HepG2 (cell line): ENCODE measurements around the gene DTD2. TPM values are rescaled to one million over a fixed set of nuclear protein-coding genes. Genes with fewer than 3 reads are reported as not detected.

ENCODE experiments used
- CBFB ChIP-seq: sonication (generic); formaldehyde crosslinking; IDR thresholded peaks from 2 replicates; pipeline ENCODE4 v1.4.0; 2020; ENCODE audit warnings: missing genetic modification reagents
- CBX1 ChIP-seq: IDR thresholded peaks from one replicate; pipeline ENCODE4 v1.6.1; 2016; ENCODE audit warnings: antibody characterized with exemption, low read depth
- HNF4A ChIP-seq: sonication (generic); formaldehyde crosslinking; IDR thresholded peaks from 2 replicates; pipeline ENCODE4 v1.4.0; 2020; ENCODE audit warnings: missing genetic modification reagents
- HNF4G ChIP-seq, 2 experiments: sonication (generic) in 1 of 2; formaldehyde crosslinking in 1 of 2; IDR thresholded peaks; 2 replicates each; pipeline versions ENCODE4 v1.4.0 to v1.6.1; 2011 to 2020; ENCODE audit warnings: borderline replicate concordance in 2 of 2, low read depth in 2 of 2, mild to moderate bottlenecking in 2 of 2, low read length in 1 of 2, missing genetic modification reagents in 1 of 2, moderate library complexity in 1 of 2
- HNRNPL ChIP-seq: fragments of 200-400 bp; formaldehyde crosslinking; IDR thresholded peaks from 2 replicates; pipeline ENCODE4 v1.6.1; 2017; ENCODE audit warnings: mild to moderate bottlenecking, low read depth, low read length
- MEIS1 ChIP-seq: sonication (generic); formaldehyde crosslinking; IDR thresholded peaks from 2 replicates; pipeline ENCODE4 v1.9.0; 2021; ENCODE audit warnings: mild to moderate bottlenecking, missing genetic modification reagents, moderate library complexity, borderline replicate concordance
- NFE2L1 ChIP-seq: sonication (generic); formaldehyde crosslinking; IDR thresholded peaks from 2 replicates; pipeline ENCODE4 v1.4.0; 2020; ENCODE audit warnings: missing genetic modification reagents, mild to moderate bottlenecking, borderline replicate concordance
- NFKB2 ChIP-seq: sonication (generic); formaldehyde crosslinking; IDR thresholded peaks from 2 replicates; pipeline ENCODE4 v1.4.0; 2020; ENCODE audit warnings: missing genetic modification reagents, borderline replicate concordance
- SMARCC2 ChIP-seq: fragments of 450-650 bp; IDR thresholded peaks from 2 replicates; pipeline ENCODE4 v1.6.1; 2017; ENCODE audit warnings: antibody characterized with exemption, mild to moderate bottlenecking
- TARDBP ChIP-seq: sonication (generic); formaldehyde crosslinking; IDR thresholded peaks from 2 replicates; pipeline ENCODE4 v1.8.0; 2022; ENCODE audit warnings: mild to moderate bottlenecking, missing genetic modification reagents
- ZNF17 ChIP-seq: sonication (generic); formaldehyde crosslinking; IDR thresholded peaks from 2 replicates; pipeline ENCODE4 v1.5.0; 2020; ENCODE audit warnings: mild to moderate bottlenecking, missing genetic modification reagents
- ZNF263 ChIP-seq: sonication (generic); formaldehyde crosslinking; IDR thresholded peaks from 2 replicates; pipeline ENCODE4 v1.4.0; 2020; ENCODE audit warnings: missing genetic modification reagents
- ZNF335 ChIP-seq: sonication (generic); formaldehyde crosslinking; IDR thresholded peaks from 2 replicates; pipeline ENCODE4 v1.4.0; 2020; ENCODE audit warnings: missing genetic modification reagents
- ZNF556 ChIP-seq: sonication (generic); formaldehyde crosslinking; IDR thresholded peaks from 2 replicates; pipeline ENCODE4 v1.4.0; 2020; ENCODE audit warnings: mild to moderate bottlenecking, missing genetic modification reagents, borderline replicate concordance
- ZZZ3 ChIP-seq: sonication (generic); formaldehyde crosslinking; IDR thresholded peaks from 2 replicates; pipeline ENCODE4 v1.4.0; 2020; ENCODE audit warnings: missing genetic modification reagents, mild to moderate bottlenecking, borderline replicate concordance
- polyA plus RNA-seq, 8 experiments: library from polyadenylated mRNA; depleted of rRNA in 3 of 8; stranded (reverse) in 7 of 8; unstranded in 1 of 8; fragments of >200 nt; fragmentation: Illumina TruSeq in 4 of 8; extraction: Trizol in 4 of 8; gene quantifications; 2 replicates each; pipeline versions ENCODE4 v1.2.1 to v1.2.3, GENCODE V29; 2011 to 2016; ENCODE audit warnings: low read depth in 4 of 8, missing spikeins in 1 of 8, mixed read lengths in 1 of 8; ENCODE audit not compliant: insufficient read depth in 1 of 8
- total RNA-seq, 5 experiments: library from RNA; depleted of rRNA; stranded (reverse); fragments of >200 nt; fragmentation: Illumina TruSeq; extraction: Trizol; gene quantifications; 2 replicates each; pipeline ENCODE4 v1.2.3, GENCODE V29; 2016; ENCODE audit warnings: low read depth in 1 of 5
- TF ChIP-seq, protein P1 (sequence below): sonication (generic); formaldehyde crosslinking; IDR thresholded peaks from 2 replicates; pipeline ENCODE4 v1.5.1; 2020; ENCODE audit warnings: mild to moderate bottlenecking, missing genetic modification reagents
- TF ChIP-seq, protein P2 (sequence below): sonication (generic); formaldehyde crosslinking; conservative IDR thresholded peaks from 2 replicates; pipeline ENCODE4 v1.5.0; 2020; ENCODE audit warnings: missing genetic modification reagents
- TF ChIP-seq, protein P3 (sequence below): sonication (generic); formaldehyde crosslinking; IDR thresholded peaks from 2 replicates; pipeline ENCODE4 v1.4.0; 2020; ENCODE audit warnings: missing genetic modification reagents, borderline replicate concordance
- TF ChIP-seq, protein P4 (sequence below): IDR thresholded peaks from 2 replicates; pipeline ENCODE4 v1.6.1; 2016; ENCODE audit warnings: low read depth, control low read depth

The DTD2 gene
- total and polyA plus RNA-seq, 2 of the 13 experiments (the other 11 are each of a cell fraction or from before 2014, with no cell fraction given), result 22.3 to 49.8 TPM

DNA sequence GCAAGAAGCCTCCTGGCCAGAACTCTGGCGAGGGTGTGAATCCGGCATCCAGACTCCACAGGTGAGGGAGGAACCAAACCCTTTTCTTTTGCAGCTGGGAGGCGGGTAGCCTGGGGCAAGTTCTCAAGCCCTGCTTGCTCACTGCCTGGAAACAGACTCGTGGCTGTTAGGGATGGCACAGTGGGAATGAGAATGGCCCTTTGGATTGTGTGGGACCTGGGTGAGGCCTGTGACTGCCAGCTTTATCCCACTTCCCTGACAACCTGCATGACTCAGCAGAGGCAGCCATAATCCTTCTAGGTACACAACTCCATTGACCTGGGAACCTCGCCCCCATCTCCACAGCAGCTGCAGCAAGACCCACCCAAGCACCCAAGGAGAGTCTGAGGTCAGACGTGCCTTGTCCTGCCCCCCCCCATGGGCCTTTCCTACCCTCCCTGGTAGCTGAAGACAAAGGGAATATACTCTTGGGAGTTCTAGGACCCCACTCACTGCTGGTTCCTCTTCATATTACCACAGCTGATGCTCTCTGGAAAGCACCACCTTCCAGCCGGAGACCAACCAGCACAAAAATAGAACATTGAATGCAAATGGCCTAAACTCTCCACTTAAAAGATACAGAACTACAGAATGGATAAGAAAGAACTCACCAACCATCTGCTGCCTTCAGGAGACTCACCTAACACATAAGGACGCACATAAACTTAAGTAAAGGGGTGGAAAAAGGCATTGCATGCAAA is 35.6 kb upstream of the DTD2 start (continued):
- TF ChIP-seq, protein P1, sequence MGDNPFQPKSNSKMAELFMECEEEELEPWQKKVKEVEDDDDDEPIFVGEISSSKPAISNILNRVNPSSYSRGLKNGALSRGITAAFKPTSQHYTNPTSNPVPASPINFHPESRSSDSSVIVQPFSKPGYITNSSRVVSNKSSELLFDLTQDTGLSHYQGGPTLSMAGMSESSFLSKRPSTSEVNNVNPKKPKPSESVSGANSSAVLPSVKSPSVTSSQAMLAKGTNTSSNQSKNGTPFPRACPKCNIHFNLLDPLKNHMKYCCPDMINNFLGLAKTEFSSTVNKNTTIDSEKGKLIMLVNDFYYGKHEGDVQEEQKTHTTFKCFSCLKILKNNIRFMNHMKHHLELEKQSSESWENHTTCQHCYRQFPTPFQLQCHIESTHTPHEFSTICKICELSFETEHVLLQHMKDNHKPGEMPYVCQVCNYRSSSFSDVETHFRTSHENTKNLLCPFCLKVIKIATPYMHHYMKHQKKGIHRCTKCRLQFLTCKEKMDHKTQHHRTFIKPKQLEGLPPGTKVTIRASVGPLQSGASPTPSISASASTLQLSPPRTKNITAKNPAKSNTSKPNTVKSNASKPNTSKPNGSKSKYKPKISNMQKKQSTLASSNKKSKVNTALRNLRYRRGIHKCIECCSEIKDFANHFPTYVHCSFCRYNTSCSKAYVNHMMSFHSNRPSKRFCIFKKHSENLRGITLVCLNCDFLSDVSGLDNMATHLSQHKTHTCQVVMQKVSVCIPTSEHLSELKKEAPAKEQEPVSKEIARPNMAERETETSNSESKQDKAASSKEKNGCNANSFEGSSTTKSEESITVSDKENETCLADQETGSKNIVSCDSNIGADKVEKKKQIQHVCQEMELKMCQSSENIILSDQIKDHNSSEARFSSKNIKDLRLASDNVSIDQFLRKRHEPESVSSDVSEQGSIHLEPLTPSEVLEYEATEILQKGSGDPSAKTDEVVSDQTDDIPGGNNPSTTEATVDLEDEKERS (CRISPR knock-in tag), result no peak
- no peak for TF ChIP-seq CBFB (CRISPR knock-in tag)
- TF ChIP-seq ZNF17, result no peak
- no peak for TF ChIP-seq TARDBP (CRISPR knock-in tag)
- TF ChIP-seq HNRNPL, result no peak
- no peak for TF ChIP-seq ZZZ3 (CRISPR knock-in tag)
- TF ChIP-seq HNF4G (IDR thresholded peaks at IDR 0.05; ENCODE audit: borderline replicate concordance, low read depth, low read length), result no peak
- TF ChIP-seq HNF4G (CRISPR knock-in tag; IDR thresholded peaks at IDR 0.05; ENCODE audit: borderline replicate concordance, low read depth), result no peak
- no peak for TF ChIP-seq CBX1
- no peak for TF ChIP-seq SMARCC2
- TF ChIP-seq HNF4A (CRISPR knock-in tag), result no peak
- TF ChIP-seq, protein P2, sequence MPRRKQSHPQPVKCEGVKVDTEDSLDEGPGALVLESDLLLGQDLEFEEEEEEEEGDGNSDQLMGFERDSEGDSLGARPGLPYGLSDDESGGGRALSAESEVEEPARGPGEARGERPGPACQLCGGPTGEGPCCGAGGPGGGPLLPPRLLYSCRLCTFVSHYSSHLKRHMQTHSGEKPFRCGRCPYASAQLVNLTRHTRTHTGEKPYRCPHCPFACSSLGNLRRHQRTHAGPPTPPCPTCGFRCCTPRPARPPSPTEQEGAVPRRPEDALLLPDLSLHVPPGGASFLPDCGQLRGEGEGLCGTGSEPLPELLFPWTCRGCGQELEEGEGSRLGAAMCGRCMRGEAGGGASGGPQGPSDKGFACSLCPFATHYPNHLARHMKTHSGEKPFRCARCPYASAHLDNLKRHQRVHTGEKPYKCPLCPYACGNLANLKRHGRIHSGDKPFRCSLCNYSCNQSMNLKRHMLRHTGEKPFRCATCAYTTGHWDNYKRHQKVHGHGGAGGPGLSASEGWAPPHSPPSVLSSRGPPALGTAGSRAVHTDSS, result no peak
- TF ChIP-seq, protein P3, sequence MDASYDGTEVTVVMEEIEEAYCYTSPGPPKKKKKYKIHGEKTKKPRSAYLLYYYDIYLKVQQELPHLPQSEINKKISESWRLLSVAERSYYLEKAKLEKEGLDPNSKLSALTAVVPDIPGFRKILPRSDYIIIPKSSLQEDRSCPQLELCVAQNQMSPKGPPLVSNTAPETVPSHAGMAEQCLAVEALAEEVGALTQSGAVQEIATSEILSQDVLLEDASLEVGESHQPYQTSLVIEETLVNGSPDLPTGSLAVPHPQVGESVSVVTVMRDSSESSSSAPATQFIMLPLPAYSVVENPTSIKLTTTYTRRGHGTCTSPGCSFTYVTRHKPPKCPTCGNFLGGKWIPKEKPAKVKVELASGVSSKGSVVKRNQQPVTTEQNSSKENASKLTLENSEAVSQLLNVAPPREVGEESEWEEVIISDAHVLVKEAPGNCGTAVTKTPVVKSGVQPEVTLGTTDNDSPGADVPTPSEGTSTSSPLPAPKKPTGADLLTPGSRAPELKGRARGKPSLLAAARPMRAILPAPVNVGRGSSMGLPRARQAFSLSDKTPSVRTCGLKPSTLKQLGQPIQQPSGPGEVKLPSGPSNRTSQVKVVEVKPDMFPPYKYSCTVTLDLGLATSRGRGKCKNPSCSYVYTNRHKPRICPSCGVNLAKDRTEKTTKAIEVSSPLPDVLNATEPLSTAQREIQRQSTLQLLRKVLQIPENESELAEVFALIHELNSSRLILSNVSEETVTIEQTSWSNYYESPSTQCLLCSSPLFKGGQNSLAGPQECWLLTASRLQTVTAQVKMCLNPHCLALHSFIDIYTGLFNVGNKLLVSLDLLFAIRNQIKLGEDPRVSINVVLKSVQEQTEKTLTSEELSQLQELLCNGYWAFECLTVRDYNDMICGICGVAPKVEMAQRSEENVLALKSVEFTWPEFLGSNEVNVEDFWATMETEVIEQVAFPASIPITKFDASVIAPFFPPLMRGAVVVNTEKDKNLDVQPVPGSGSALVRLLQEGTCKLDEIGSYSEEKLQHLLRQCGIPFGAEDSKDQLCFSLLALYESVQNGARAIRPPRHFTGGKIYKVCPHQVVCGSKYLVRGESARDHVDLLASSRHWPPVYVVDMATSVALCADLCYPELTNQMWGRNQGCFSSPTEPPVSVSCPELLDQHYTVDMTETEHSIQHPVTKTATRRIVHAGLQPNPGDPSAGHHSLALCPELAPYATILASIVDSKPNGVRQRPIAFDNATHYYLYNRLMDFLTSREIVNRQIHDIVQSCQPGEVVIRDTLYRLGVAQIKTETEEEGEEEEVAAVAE (CRISPR knock-in tag), result no peak
- TF ChIP-seq NFKB2, result 0 out of 2 replicates have a peak, but pooled peaks have one; percentile 43
- no peak for TF ChIP-seq MEIS1 (CRISPR knock-in tag)
- no peak for TF ChIP-seq ZNF263 (CRISPR knock-in tag)
- TF ChIP-seq ZNF335 (CRISPR knock-in tag), result no peak
- TF ChIP-seq NFE2L1 (CRISPR knock-in tag), result peak; percentile 89; the same call in 1 of the 2 replicates
- TF ChIP-seq, protein P4, sequence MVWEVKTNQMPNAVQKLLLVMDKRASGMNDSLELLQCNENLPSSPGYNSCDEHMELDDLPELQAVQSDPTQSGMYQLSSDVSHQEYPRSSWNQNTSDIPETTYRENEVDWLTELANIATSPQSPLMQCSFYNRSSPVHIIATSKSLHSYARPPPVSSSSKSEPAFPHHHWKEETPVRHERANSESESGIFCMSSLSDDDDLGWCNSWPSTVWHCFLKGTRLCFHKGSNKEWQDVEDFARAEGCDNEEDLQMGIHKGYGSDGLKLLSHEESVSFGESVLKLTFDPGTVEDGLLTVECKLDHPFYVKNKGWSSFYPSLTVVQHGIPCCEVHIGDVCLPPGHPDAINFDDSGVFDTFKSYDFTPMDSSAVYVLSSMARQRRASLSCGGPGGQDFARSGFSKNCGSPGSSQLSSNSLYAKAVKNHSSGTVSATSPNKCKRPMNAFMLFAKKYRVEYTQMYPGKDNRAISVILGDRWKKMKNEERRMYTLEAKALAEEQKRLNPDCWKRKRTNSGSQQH (CRISPR knock-in tag), result no peak
- TF ChIP-seq ZNF556 (CRISPR knock-in tag), result no peak
